Measurements from ENCODE around the gene TPRG1L. TPM values are rescaled to one million over a fixed set of nuclear protein-coding genes. Genes with fewer than 3 reads are reported as not detected.

The TPRG1L gene
- total RNA-seq: 24.5 TPM

DNA sequence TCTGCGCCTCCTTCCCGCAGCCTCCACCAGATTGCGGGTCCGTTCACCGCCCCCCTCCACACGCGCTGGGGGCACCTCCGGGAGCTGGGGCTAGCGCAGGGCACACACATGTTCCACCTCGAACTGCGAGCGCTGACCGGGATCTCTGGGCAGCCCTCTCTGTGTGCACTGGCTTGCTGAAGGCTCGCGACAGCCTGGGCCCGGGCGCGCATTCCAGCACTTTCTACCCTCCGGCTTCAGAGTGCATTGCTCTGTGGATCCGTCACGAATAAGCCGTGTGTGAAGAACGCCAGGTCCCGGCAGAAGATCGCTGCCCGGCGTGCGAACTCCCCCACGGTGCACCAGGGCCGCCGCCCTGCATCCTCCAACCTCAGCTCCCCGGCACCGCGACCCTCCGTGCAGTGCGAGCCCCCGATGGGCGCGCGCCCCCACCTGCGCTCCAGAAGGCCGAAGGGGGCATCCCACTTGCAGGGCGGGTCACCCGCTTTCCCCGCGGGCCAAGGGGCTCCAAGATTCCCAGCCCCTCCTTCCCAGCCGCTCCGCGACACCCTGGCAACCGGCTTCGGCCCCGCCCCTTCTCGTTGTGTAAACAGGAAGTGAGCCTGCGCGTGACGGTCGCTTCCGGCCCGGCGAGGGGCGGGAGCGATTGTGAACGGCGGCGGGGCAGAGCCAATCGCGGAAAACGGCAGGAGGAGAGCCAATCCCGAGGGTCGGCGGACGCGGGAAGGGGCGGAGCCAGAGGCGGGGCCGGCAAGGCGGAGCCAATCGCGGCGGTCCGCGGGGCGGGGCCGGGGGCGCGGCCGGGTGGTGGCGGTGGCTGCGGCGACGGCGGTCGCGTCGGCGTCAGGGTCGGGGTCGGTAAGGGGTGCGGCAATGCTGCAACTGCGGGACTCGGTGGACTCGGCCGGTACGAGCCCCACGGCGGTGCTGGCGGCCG, at the start of gene TPRG1L:
Gene TPRG1L (plus strand): TSS at position 816 of the 937 bp plus-strand sequence. CDS start 58 bp downstream, at position 874.

DNA sequence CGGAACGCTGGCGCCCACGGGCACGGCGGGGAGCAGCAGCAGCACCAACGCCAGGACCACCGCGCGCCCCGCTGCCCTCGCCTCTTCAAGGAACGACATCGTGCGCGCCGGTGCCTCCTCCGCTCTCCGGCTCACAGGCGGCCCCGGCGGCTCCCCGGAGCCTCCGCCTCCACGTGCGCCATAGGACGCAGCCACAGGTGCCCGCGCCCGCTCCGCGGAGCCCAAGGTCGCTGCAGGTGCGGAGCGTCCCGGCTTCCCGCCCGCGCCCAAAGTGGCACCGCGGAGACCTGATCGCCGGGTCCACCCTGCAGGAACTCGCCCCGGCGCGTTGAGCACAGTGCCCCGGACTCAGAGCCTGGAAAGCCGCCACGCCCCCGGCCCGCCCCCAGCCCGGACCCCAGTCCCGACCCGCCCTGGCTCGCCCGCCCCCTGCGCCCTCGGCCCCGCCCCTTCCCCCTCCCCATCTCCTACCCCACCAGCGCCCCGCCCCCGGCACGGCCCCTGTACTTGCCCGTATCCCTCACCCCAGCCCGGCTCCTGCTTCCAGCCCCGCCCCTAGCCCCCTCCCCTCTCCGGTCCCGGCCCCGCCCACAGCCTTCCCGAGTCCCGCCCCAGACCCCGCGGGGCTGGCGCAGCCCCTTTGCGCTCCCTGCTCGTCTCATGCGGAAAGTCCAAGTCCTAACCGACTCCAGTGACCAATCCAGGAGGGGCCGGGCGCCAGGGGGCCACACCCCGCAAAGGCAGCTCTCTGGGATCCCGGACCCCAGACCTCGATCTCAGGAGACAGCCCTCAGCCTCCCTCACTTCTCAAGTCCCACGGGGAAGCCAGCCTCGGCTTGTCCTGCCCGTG, 13.4 kb upstream of the TPRG1L start, which contains the start of gene MEGF6:
Gene MEGF6 (minus strand): TSS at position 339 of the 850 bp plus-strand sequence. CDS start 240 bp downstream, at position 99.

DNA sequence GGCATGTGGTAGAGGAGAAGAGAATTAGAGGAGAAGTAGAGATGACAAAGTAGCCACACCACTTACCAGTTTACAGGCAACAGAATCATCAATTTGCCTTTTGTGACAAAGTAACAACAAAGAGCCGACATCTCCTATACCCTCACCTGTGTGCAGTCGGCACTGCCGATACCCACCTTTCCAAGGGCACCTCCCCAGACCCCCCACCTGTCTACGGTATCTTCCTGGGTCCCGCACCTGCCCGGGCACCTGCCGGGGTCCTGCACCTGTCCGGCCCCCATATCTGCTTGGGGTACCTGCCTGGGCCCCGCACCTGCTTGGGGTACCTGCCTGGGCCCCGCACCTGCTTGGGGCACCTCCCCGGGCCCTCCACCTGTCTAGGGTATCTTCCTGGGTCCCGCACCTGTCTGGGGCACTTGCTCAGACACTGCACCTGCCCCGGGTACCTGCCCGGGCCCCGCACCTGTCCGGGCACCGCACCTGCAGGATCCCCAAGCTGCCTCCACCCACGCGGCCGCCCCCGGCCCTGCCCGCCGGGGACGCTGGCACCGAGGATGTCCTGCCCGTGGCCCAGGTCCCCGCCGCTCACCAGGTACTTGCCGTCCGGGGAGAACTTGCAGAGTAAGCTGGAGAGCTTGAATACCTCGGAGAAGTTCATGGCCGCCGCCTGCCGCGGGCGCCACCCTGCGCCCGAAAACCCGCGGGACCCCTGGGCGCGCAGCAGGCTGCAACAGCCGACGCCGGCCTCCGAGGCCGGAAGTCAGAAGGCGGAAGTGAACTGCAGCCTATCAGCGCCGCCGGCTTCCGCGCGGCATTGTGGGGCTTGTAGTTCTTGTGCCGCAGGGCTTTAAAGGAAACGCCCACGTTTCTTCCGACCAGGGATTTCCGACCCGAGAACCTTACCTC, 24.8 kb downstream of the TPRG1L start, which contains the start of gene WRAP73:
Gene WRAP73 (minus strand): TSS at position 762 of the 906 bp plus-strand sequence. CDS start 104 bp downstream, at position 658.

DNA sequence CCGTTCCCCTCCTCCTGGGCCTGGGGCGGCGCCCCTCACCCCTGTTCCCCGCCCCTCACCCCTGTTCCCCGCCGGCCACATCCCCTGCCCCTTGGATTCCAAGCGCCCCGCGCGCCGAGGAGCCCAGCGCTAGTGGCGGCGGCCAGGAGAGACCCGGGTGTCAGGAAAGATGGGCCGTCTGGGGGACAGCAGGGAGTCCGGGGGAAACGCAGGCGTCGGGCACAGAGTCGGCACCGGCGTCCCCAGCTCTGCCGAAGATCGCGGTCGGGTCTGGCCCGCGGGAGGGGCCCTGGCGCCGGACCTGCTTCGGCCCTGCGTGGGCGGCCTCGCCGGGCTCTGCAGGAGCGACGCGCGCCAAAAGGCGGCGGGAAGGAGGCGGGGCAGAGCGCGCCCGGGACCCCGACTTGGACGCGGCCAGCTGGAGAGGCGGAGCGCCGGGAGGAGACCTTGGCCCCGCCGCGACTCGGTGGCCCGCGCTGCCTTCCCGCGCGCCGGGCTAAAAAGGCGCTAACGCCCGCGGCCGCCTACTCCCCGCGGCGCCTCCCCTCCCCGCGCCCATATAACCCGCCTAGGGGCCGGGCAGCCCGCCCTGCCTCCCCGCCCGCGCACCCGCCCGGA, 27.2 kb downstream of the TPRG1L start, which contains the start of gene TP73:
Gene TP73 (plus strand): TSS at position 587 of the 618 bp plus-strand sequence. CDS start 29,850 bp downstream, outside the sequence.

Other genes starting within 250 kb of the TPRG1L start
- 15.5 TPM for gene ARHGEF16, start 170.3 kb upstream of the TPRG1L start, total RNA-seq
- gene MEGF6, start 13.5 kb upstream of the TPRG1L start, total RNA-seq: 29.9 TPM
- gene WRAP73, start 25.1 kb downstream of the TPRG1L start, total RNA-seq: 33.3 TPM
- gene TP73, start 27.5 kb downstream of the TPRG1L start, total RNA-seq: 1.1 TPM
- not detected for gene CCDC27, start 127.4 kb downstream of the TPRG1L start, total RNA-seq
- gene SMIM1, start 147.7 kb downstream of the TPRG1L start, total RNA-seq: 12.1 TPM
- gene LRRC47, start 171.5 kb downstream of the TPRG1L start, total RNA-seq: 38.0 TPM
- 38.6 TPM for gene CEP104, start 232.2 kb downstream of the TPRG1L start, total RNA-seq
- 9.8 TPM for gene DFFB, start 232.5 kb downstream of the TPRG1L start, total RNA-seq